LNCaP clone FGC (cell line): ENCODE data around the gene DNTT.

Source experiments
- DNase-seq: peaks from one replicate; pipeline ENCODE4 v3.0.0-alpha.2; 2011; ENCODE audit warnings: low read depth
- H3K4me3 ChIP-seq: 2 replicates; pipeline ENCODE4 v1.5.1; 2011; ENCODE audit warnings: mild to moderate bottlenecking, low read depth, low read length, control low read depth
- CTCF ChIP-seq: IDR thresholded peaks from 2 replicates; pipeline ENCODE4 v1.5.1; 2012; ENCODE audit warnings: mild to moderate bottlenecking; ENCODE audit not compliant: control insufficient read depth, insufficient read depth; ENCODE audit errors: extremely low read depth

The DNTT gene

GRCh38 chr10:96269438-96270300 lies 34.6 kb upstream of the DNTT start:
- DNase-seq = no peak
- peak overlapping the region; percentile 56 for H3K4me3 ChIP-seq
- TF ChIP-seq CTCF = no peak

GRCh38 chr10:96270571-96270970 lies 33.7 kb upstream of the DNTT start:
- no peak for DNase-seq
- H3K4me3 ChIP-seq = peak overlapping the region; percentile 56
- no peak for TF ChIP-seq CTCF

GRCh38 chr10:96271016-96271815 lies 33.0 kb upstream of the DNTT start, which contains the start of gene BLNK:
TSS of gene BLNK (minus strand) at chr10:96271569. CDS start at chr10:96271398, 171 bp downstream.
- H3K4me3 ChIP-seq = peak within 1 kb of the TSS; percentile 56
- peak; percentile 99 for DNase-seq
- TF ChIP-seq CTCF = no peak

- peak overlapping the region; percentile 3; the same call in 1 of the 2 replicates for H3K4me3 ChIP-seq
- no peak for DNase-seq
- no peak for TF ChIP-seq CTCF
Measured at GRCh38 chr10:96272316-96273280, 31.6 kb upstream of the DNTT start.

- TF ChIP-seq CTCF = no peak
- no peak overlapping the region for H3K4me3 ChIP-seq
- peak; percentile 94 for DNase-seq
Measured at GRCh38 chr10:96275685-96276418, 28.4 kb upstream of the DNTT start.

GRCh38 chr10:96276426-96276825 lies 27.8 kb upstream of the DNTT start:
- no peak for TF ChIP-seq CTCF
- H3K4me3 ChIP-seq = no peak overlapping the region
- DNase-seq = no peak
